Germinal center (tissue), 1 donor: Measurements from ENCODE around the gene LRP1.

Source experiments
- DNase-seq: peaks from one replicate; pipeline ENCODE4 v3.0.0; 2012; ENCODE audit warnings: mixed read lengths, low spot score

LRP1 gene

GRCh38 chr12:57195611-57196371 lies 67.5 kb downstream of the LRP1 start:
- no peak for DNase-seq

- DNase-seq = no peak
Observed at GRCh38 chr12:57196439-57196838, 68.2 kb downstream of the LRP1 start.

- DNase-seq = no peak
Observed at GRCh38 chr12:57196956-57197355, 68.7 kb downstream of the LRP1 start.

- DNase-seq = no peak
Observed at GRCh38 chr12:57198329-57198728, 70.0 kb downstream of the LRP1 start.

- no peak for DNase-seq
Observed at GRCh38 chr12:57199191-57199590, 70.9 kb downstream of the LRP1 start.

GRCh38 chr12:57200497-57200896 lies 72.2 kb downstream of the LRP1 start:
- no peak for DNase-seq

- DNase-seq = no peak
Observed at GRCh38 chr12:57201219-57201618, 72.9 kb downstream of the LRP1 start.

GRCh38 chr12:57201631-57202030 lies 73.3 kb downstream of the LRP1 start:
- DNase-seq = no peak

GRCh38 chr12:57202321-57202720 lies 74.0 kb downstream of the LRP1 start:
- no peak for DNase-seq

GRCh38 chr12:57203201-57203600 lies 74.9 kb downstream of the LRP1 start:
- no peak for DNase-seq

- no peak for DNase-seq
Observed at GRCh38 chr12:57203791-57204190, 75.5 kb downstream of the LRP1 start.

- DNase-seq = no peak
Observed at GRCh38 chr12:57204454-57204853, 76.2 kb downstream of the LRP1 start.

GRCh38 chr12:57205186-57205585 lies 76.9 kb downstream of the LRP1 start:
- no peak for DNase-seq

- DNase-seq = no peak
Observed at GRCh38 chr12:57205931-57206330, 77.6 kb downstream of the LRP1 start.

GRCh38 chr12:57207731-57208630 lies 79.7 kb downstream of the LRP1 start:
- DNase-seq = no peak

GRCh38 chr12:57208631-57209282 lies 80.5 kb downstream of the LRP1 start:
- DNase-seq = no peak

GRCh38 chr12:57209916-57210315 lies 81.6 kb downstream of the LRP1 start:
- DNase-seq = no peak

GRCh38 chr12:57210461-57210860 lies 82.2 kb downstream of the LRP1 start:
- DNase-seq = no peak

GRCh38 chr12:57210926-57211692 lies 82.8 kb downstream of the LRP1 start:
- DNase-seq = no peak

- DNase-seq = no peak
Observed at GRCh38 chr12:57211791-57212700, 83.8 kb downstream of the LRP1 start.

GRCh38 chr12:57212701-57213057 lies 84.4 kb downstream of the LRP1 start:
- no peak for DNase-seq
